Chondrocyte (in vitro differentiated cells): Measurements from ENCODE around the gene GPC6. TPM values are rescaled to one million over a fixed set of nuclear protein-coding genes. Genes with fewer than 3 reads are reported as not detected.
A peak's percentile ranks its signal among the peaks of the same experiment; 100 is the strongest.

ENCODE experiments used
- DNase-seq: peaks from one replicate; pipeline ENCODE4 v3.0.0; 2021; ENCODE audit warnings: mixed read lengths, low spot score
- H3K27ac Mint-ChIP-seq: one replicate; pipeline ENCODE4 v1.8.0; 2021; ENCODE audit warnings: mild to moderate bottlenecking, moderate library complexity, mixed read lengths; ENCODE audit not compliant: unreplicated experiment
- H3K27me3 Mint-ChIP-seq: 2 replicates; pipeline ENCODE4 v1.8.0; 2021; ENCODE audit warnings: low read depth, mixed read lengths
- H3K36me3 Mint-ChIP-seq: 2 replicates; pipeline ENCODE4 v1.8.0; 2021; ENCODE audit warnings: low read depth, mixed read lengths
- H3K4me1 Mint-ChIP-seq: 2 replicates; pipeline ENCODE4 v1.8.0; 2021; ENCODE audit warnings: low read depth, mild to moderate bottlenecking, mixed read lengths
- H3K4me3 Mint-ChIP-seq: one replicate; pipeline ENCODE4 v1.8.0; 2021; ENCODE audit warnings: mild to moderate bottlenecking, moderate library complexity, mixed read lengths; ENCODE audit not compliant: unreplicated experiment
- H3K9me3 Mint-ChIP-seq: 2 replicates; pipeline ENCODE4 v1.8.0; 2021; ENCODE audit warnings: low read depth, mixed read lengths
- CTCF ChIP-seq: fragments of 200-600 bp; sonication (generic); IDR thresholded peaks from 2 replicates; pipeline ENCODE4 v1.5.0; 2021; ENCODE audit warnings: antibody characterized with exemption, mild to moderate bottlenecking, moderate library complexity
- total RNA-seq: library from RNA; stranded (reverse); gene quantifications from 3 replicates; pipeline ENCODE4 v1.2.1, GENCODE V29; 2021

GPC6 gene
- total RNA-seq, 1 donor from 2014 or later: 76.1 TPM

GRCh38 chr13:94352057-94352456 is 1125.5 kb downstream of the GPC6 start:
- Mint-ChIP-seq H3K4me1 (peaks cover 20% of the 10 kb centered on the region), H3K27me3 (no peaks in the 10 kb centered on the region), H3K27ac (no peak overlapping the region), H3K36me3 (peaks cover 6% of the 10 kb centered on the region), H3K9me3 (peaks cover 4% of the 10 kb centered on the region), H3K4me3 (no peak overlapping the region)
- no peak for DNase-seq
- TF ChIP-seq CTCF: no peak

DNA sequence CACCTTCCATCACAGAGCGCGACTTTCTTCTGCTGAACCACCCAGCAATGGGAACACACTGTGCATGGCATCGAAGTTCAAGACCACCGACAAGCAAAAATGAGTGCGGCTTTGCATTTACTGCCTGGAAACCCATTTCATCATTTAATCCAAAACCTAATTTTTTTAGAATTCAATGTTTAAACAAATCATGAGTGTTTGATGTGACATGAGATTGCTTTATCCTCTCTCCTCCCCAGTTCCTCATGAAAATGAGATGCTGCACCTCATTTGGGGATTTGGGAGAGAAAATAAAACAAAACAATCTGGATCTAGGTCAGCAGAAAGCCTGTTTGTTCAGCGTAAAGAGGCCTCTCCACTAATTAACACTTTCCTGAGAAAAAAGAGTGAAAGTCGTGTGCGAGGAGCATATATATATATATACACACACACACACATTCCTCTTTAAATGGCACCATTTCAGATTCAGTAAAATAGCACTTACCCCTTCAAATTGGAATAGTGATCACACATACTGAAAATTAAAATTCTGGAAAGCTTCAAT is 1126.6 kb downstream of the GPC6 start:
- peaks cover 20% of the 10 kb centered on the region for H3K4me1 Mint-ChIP-seq

GRCh38 chr13:94359875-94360274 is 1133.3 kb downstream of the GPC6 start:
- no peaks in the 10 kb centered on the region for H3K27me3 Mint-ChIP-seq
- peaks cover 5% of the 10 kb centered on the region for H3K36me3 Mint-ChIP-seq
- DNase-seq: no peak
- H3K9me3 Mint-ChIP-seq: peaks cover 4% of the 10 kb centered on the region
- peaks cover 25% of the 10 kb centered on the region for H3K4me1 Mint-ChIP-seq
- H3K4me3 Mint-ChIP-seq: no peak overlapping the region
- TF ChIP-seq CTCF: no peak
- H3K27ac Mint-ChIP-seq: no peak overlapping the region

More for the DNA sequence above, 1126.6 kb downstream of the GPC6 start:
- no peak for DNase-seq
- Mint-ChIP-seq H3K9me3 (peaks cover 4% of the 10 kb centered on the region), H3K4me3 (no peak overlapping the region), H3K27ac (no peak overlapping the region), H3K36me3 (peaks cover 9% of the 10 kb centered on the region), H3K27me3 (no peaks in the 10 kb centered on the region)
- no peak for TF ChIP-seq CTCF

DNA sequence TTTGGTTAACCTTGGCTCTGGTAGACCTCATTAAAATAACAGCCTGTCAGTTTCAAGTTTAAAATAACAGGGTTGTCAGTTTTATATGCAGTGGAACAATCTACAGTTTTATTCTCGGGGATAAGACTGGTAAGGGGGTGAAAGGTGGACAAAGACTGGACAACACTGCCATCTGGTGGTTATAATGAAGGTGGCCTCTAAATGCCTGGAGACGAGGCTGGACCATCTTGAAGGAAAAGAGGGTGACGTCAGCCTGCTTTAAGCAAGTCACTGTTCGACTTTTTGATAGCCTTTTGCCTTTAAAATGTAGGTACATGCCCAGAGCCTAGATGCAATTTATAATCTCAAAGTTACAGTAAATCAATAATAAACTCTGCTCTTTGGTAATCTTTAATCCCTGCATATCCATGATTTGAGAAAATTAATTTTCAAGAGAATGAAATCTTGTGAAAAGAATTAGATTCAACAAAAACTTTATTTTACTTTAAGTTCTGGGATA is 1135.9 kb downstream of the GPC6 start:
- Mint-ChIP-seq H3K4me1 (peaks cover 22% of the 10 kb centered on the region), H3K36me3 (peaks cover 2% of the 10 kb centered on the region), H3K9me3 (no peaks in the 10 kb centered on the region), H3K4me3 (no peak overlapping the region), H3K27ac (no peak overlapping the region), H3K27me3 (no peaks in the 10 kb centered on the region)
- TF ChIP-seq CTCF: peak; percentile 95
- DNase-seq: no peak

DNA sequence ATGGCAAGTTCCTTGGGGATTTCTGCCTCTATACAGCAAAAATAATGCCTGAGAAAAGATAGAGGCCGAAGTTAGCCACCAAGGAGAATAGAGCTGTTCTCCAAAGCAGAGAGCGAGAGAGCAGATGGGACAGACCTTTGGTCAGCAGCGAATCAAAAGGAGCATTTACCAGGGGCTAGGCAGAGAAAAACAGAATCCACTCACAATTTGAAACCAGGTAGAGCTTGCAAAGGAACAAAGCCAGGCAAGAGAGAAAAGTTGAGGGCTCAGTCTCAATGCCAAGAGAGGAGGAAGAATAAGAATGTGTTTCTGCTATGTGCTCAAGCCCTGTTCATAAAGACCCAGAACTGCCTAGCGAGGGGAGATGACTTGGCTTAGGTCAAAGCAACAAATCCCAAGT is 1140.1 kb downstream of the GPC6 start:
- TF ChIP-seq CTCF: no peak
- no peak overlapping the region for H3K27ac Mint-ChIP-seq

More for the DNA sequence above, 1140.1 kb downstream of the GPC6 start:
- Mint-ChIP-seq H3K9me3 (no peaks in the 10 kb centered on the region), H3K4me3 (no peak overlapping the region), H3K27me3 (no peaks in the 10 kb centered on the region), H3K36me3 (peaks cover 6% of the 10 kb centered on the region), H3K4me1 (peaks cover 11% of the 10 kb centered on the region)
- DNase-seq: no peak
